ACHN (cell line): ENCODE data around the gene MAD1L1.
"Not testable (repeated sequence)": the region's sequence is repeated elsewhere in the genome, so short reads cannot be mapped to it uniquely, and the experiment has no call there.

Experiments
- DNase-seq: peaks from one replicate; pipeline ENCODE4 v3.0.0-alpha.2; 2015
- in situ Hi-C: cut with HindIII; loops from 2 replicates; pipeline ENCODE4 v1.10.0; 2017; ENCODE audit warnings: low sequenced_read_pairs, low pct_ligation_motif_present, low pct_unique_long_range_greater_than_20kb

Gene MAD1L1

GRCh38 chr7:1977059-1977875 lies 255.5 kb downstream of the MAD1L1 start:
- in situ Hi-C loops = no loop called here
- DNase-seq = no peak

GRCh38 chr7:1976521-1976920 lies 256.2 kb downstream of the MAD1L1 start:
- in situ Hi-C loops, DNase-seq: not testable (repeated sequence)

GRCh38 chr7:1975581-1975980 lies 257.2 kb downstream of the MAD1L1 start:
- no peak for DNase-seq
- in situ Hi-C loops = no loop called here

GRCh38 chr7:1975179-1975578 lies 257.6 kb downstream of the MAD1L1 start:
- in situ Hi-C loops = no loop called here
- DNase-seq = no peak

GRCh38 chr7:1974290-1975101 lies 258.2 kb downstream of the MAD1L1 start:
- in situ Hi-C loops = no loop called here
- no peak for DNase-seq

- no peak for DNase-seq
- in situ Hi-C loops = no loop called here
Observed at GRCh38 chr7:1973321-1974251, 259.2 kb downstream of the MAD1L1 start.

GRCh38 chr7:1972744-1973143 lies 260.0 kb downstream of the MAD1L1 start:
- no peak for DNase-seq
- in situ Hi-C loops = no loop called here

GRCh38 chr7:1971946-1972654 lies 260.6 kb downstream of the MAD1L1 start:
- no peak for DNase-seq
- in situ Hi-C loops = no loop called here

GRCh38 chr7:1970895-1971294 lies 261.9 kb downstream of the MAD1L1 start:
- no peak for DNase-seq
- in situ Hi-C loops = no loop called here

GRCh38 chr7:1970285-1970660 lies 262.5 kb downstream of the MAD1L1 start:
- in situ Hi-C loops, DNase-seq: not testable (repeated sequence)

- DNase-seq = no peak
Observed at GRCh38 chr7:1969459-1970284, 263.1 kb downstream of the MAD1L1 start.

GRCh38 chr7:1968397-1969111 lies 264.2 kb downstream of the MAD1L1 start:
- no peak for DNase-seq
- in situ Hi-C loops = no loop called here

More at GRCh38 chr7:1969459-1970284, 263.1 kb downstream of the MAD1L1 start:
- in situ Hi-C loops = no loop called here

GRCh38 chr7:1967512-1968396 lies 265.0 kb downstream of the MAD1L1 start:
- in situ Hi-C loops = no loop called here

GRCh38 chr7:1966631-1967200 lies 266.0 kb downstream of the MAD1L1 start:
- no peak for DNase-seq
- in situ Hi-C loops = no loop called here

More at GRCh38 chr7:1967512-1968396, 265.0 kb downstream of the MAD1L1 start:
- DNase-seq = no peak

- DNase-seq = no peak
- in situ Hi-C loops = no loop called here
Observed at GRCh38 chr7:1965579-1966294, 267.0 kb downstream of the MAD1L1 start.
